ENCODE measurements around the gene KCMF1.

KCMF1 gene

GRCh38 chr2:85087541-85087940 lies 116.6 kb downstream of the KCMF1 start:
- DNase-seq: no peak

GRCh38 chr2:85088921-85089320 lies 118.0 kb downstream of the KCMF1 start:
- DNase-seq: no peak

- DNase-seq: no peak
Measured at GRCh38 chr2:85089585-85089984, 118.6 kb downstream of the KCMF1 start.

- no peak for DNase-seq
Measured at GRCh38 chr2:85091838-85092237, 120.9 kb downstream of the KCMF1 start.

GRCh38 chr2:85095094-85095493 lies 124.1 kb downstream of the KCMF1 start:
- DNase-seq: no peak

GRCh38 chr2:85096616-85097015 lies 125.7 kb downstream of the KCMF1 start:
- no peak for DNase-seq

GRCh38 chr2:85104228-85104627 lies 133.3 kb downstream of the KCMF1 start:
- no peak for DNase-seq

- no peak for DNase-seq
Measured at GRCh38 chr2:85106489-85107180, 135.7 kb downstream of the KCMF1 start.
